Stomach (tissue), 9 donors: ENCODE measurements around the gene LIN9. TPM values are rescaled to one million over a fixed set of nuclear protein-coding genes. Genes with fewer than 3 reads are reported as not detected.
A peak's percentile ranks its signal among the peaks of the same experiment; 100 is the strongest.

Experiments used
- DNase-seq, 2 donors: peaks; one replicate each; pipeline versions ENCODE4 v3.0.0 to v3.0.0-alpha.2; 2013 to 2019
- H3K27ac ChIP-seq, 5 donors: fragments of 200-600 bp in 4 of 5; sonication (generic) in 4 of 5; one replicate each; pipeline ENCODE4 v1.5.1; 2013 to 2019; ENCODE audit warnings: mild to moderate bottlenecking in 1 of 5, moderate library complexity in 1 of 5
- H3K27me3 ChIP-seq, 3 donors: fragments of 200-600 bp; sonication (generic); one replicate each; pipeline ENCODE4 v1.5.1; 2017 to 2019; ENCODE audit warnings: mixed run types in 1 of 3
- H3K36me3 ChIP-seq, 4 donors: fragments of 200-600 bp; sonication (generic); 1 replicate in 3 of 4; 2 replicates in 1 of 4; pipeline ENCODE4 v1.5.1; 2016 to 2019
- H3K4me1 ChIP-seq, 4 donors: fragments of 200-600 bp; sonication (generic); one replicate each; pipeline ENCODE4 v1.5.1; 2016 to 2019
- H3K4me3 ChIP-seq, 4 donors: fragments of 200-600 bp; sonication (generic) in 3 of 4; one replicate each; pipeline ENCODE4 v1.5.1; 2016 to 2019; ENCODE audit warnings: mild to moderate bottlenecking in 1 of 4
- H3K9me3 ChIP-seq, 4 donors: fragments of 200-600 bp; sonication (generic); one replicate each; pipeline ENCODE4 v1.5.1; 2016 to 2019
- CTCF ChIP-seq, 7 experiments: fragments of 450-650 bp in 4 of 7; fragments of 200-600 bp in 3 of 7; sonication (generic) in 3 of 7; IDR thresholded peaks; one replicate each; pipeline ENCODE4 v1.5.1; 2016 to 2019; ENCODE audit warnings: antibody characterized with exemption in 7 of 7, control low read depth in 2 of 7, mild to moderate bottlenecking in 1 of 7
- EP300 ChIP-seq: sonication (generic); formaldehyde crosslinking; IDR thresholded peaks from one replicate; pipeline ENCODE4 v1.6.1; 2017; ENCODE audit warnings: antibody characterized with exemption
- POLR2A ChIP-seq, 4 donors: fragments of 450-650 bp; IDR thresholded peaks; one replicate each; pipeline ENCODE4 v1.6.1; 2016; ENCODE audit warnings: antibody characterized with exemption in 4 of 4, control low read depth in 2 of 4, mild to moderate bottlenecking in 1 of 4, moderate library complexity in 1 of 4
- POLR2AphosphoS5 ChIP-seq, 3 donors: sonication (generic); formaldehyde crosslinking; IDR thresholded peaks; one replicate each; pipeline ENCODE4 v1.6.1; 2016; ENCODE audit warnings: antibody characterized with exemption in 3 of 3
- WGBS, 5 donors: extraction: QIAGEN DNeasy Blood & Tissue Kit in 3 of 5; methylation state at CpG; one replicate each; pipeline versions ENCODE4 v1.1.5 to v1.1.7; 2013 to 2018; 5-methylcytosine and 5-hydroxymethylcytosine counted together
- intact Hi-C: fragments of 100-400 bp; cut with DNase I; formaldehyde crosslinking; loops from one replicate; pipeline ENCODE4 v1.15.1; 2023; ENCODE audit warnings: low total_unique reads
- polyA plus RNA-seq, 3 donors: library from polyadenylated mRNA; stranded (reverse); fragments of 200-250 nt; gene quantifications; one replicate each; pipeline ENCODE4 v1.2.3, GENCODE V29; 2013
- total RNA-seq, 5 donors: library from RNA; depleted of rRNA; stranded (reverse); fragments of >200 nt; gene quantifications; one replicate each; pipeline versions ENCODE4 v1.1.0 to v1.2.3, GENCODE V29; 2014 to 2016
- donor health status: healthy with polysubstance abuse.
- donor health status: Bipolar disorder and iron deficiency.
- donor health status: healthy.

The LIN9 gene
- total and polyA plus RNA-seq, 8 donors, result 1.3 to 45.5 (median 2.9) TPM; not detected in 1

GRCh38 chr1:226308166-226308722, 720 bp downstream of the LIN9 start:
- H3K36me3 ChIP-seq, result no peaks in the 10 kb centered on the region
- H3K9me3 ChIP-seq, result no peaks in the 10 kb centered on the region
- DNase-seq, result peak in 1 of 2 donors; percentile 29
- intact Hi-C loops, result no loop called here
- 4 to 13% (median 4%) methylated on average over 5 to 14 of the region's 14 CpGs for WGBS, 5 donors
- peak overlapping the region; percentile 73 to 87 (median 79) for H3K27ac ChIP-seq
- peaks cover 0 to 26% (median 23%) of the 10 kb centered on the region in 4 donors for H3K4me1 ChIP-seq
- no peak for TF ChIP-seq POLR2A (IDR thresholded peaks at IDR 0.05)
- no peak for TF ChIP-seq CTCF (IDR thresholded peaks at IDR 0.05)
- no peak for TF ChIP-seq EP300
- no peak for TF ChIP-seq POLR2AphosphoS5 (IDR thresholded peaks at IDR 0.05)
- no peaks in the 10 kb centered on the region for H3K27me3 ChIP-seq
- H3K4me3 ChIP-seq, result peak overlapping the region; percentile 83 to 100 (median 88)

DNA sequence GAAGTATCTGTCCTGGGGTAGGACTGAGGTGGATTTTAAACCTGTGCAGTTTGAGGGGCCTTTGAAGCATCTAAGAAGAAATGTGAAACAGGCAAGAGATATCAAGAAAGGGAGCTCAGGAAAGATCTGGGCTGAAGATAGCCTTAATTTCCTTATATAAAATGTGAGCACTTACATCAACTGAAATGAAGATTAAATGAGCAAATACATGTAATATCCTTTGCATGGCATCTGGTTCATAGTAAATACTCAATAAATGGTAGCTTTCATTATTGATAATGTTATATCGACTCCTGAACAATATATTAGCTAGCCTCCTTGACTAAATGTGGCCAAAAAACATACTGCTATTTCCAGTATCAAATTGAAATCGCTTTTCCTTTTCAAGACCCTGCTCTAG, 2.5 kb downstream of the LIN9 start:
- intact Hi-C loops, result no loop called here
- Histone ChIP-seq H3K36me3 (no peaks in the 10 kb centered on the region), H3K4me3 (no peak overlapping the region), H3K27me3 (no peaks in the 10 kb centered on the region), H3K9me3 (no peaks in the 10 kb centered on the region), H3K27ac (no peak overlapping the region), H3K4me1 (peaks cover 0 to 26% (median 23%) of the 10 kb centered on the region in 4 donors)
- TF ChIP-seq EP300, result no peak
- TF ChIP-seq CTCF (IDR thresholded peaks at IDR 0.05), result no peak
- no peak for TF ChIP-seq POLR2A (IDR thresholded peaks at IDR 0.05)
- no peak for TF ChIP-seq POLR2AphosphoS5 (IDR thresholded peaks at IDR 0.05)
- 94 to 98% (median 96%) methylated on average over 2 of the region's 2 CpGs for WGBS, 5 donors
- no peak for DNase-seq

DNA sequence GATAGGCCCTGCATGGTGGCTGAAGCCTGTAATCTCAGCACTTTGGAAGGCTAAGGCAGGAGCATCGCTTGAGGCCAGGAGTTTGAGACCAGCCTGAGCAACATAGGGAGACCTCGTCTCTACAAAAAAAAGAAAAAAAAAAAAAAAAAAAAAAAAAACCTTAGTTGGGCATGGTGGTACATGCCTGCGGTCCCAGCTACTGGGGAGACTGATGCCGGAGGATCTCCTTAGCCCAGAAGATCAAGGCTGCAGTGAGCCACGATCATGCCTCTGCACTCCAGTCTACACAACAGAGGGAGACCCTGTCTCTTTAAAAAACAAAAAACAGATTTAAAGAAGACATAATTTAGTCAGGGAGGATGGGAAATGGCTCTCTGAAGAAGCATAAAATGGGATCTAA, 3.8 kb downstream of the LIN9 start:
- intact Hi-C loops, result no loop called here
- Histone ChIP-seq H3K4me3 (no peak overlapping the region), H3K4me1 (peaks cover 0 to 21% (median 19%) of the 10 kb centered on the region in 4 donors), H3K27me3 (no peaks in the 10 kb centered on the region), H3K27ac (no peak overlapping the region), H3K9me3 (no peaks in the 10 kb centered on the region), H3K36me3 (peaks cover 4 to 10% (median 4%) of the 10 kb centered on the region in 4 donors)
- WGBS, 5 donors, result 90 to 94% (median 92%) methylated on average over 5 of the region's 5 CpGs
- TF ChIP-seq CTCF (IDR thresholded peaks at IDR 0.05) (no peak), POLR2A (IDR thresholded peaks at IDR 0.05) (no peak), POLR2AphosphoS5 (IDR thresholded peaks at IDR 0.05) (no peak), EP300 (no peak)
- no peak for DNase-seq

DNA sequence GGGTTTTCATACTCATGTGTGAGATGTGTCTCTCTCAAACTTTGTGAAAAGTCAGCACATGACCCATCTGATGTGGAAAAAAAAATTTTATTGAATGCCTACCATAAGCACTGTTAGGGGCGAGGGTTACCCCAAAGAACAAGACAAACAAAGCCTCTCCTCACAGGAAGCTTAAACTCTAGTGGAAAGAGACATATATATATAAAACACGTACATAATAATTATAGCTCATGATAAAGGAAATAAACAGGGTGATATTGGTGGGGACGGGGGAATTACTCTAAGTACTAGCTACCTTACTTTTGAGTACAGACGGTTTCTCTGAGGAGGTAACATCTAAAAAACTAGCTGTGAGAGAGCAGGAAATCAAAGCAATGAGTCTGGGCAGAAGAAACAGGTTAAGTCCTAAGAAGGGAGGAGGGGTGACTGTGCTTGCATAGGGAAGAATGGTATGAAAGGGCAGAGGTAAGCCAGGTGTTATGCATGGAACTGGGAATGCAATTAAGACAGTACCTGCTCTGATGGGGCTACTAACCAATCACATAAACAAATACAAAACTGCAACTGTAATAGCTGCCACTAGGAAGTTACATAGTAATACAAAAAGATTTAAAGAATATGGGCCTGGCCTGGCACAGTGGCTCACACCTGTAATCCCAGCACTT, 4.5 kb downstream of the LIN9 start:
- DNase-seq, result no peak
- intact Hi-C loops, result no loop called here
- WGBS, 5 donors, result 84 to 95% (median 92%) methylated on average over 4 of the region's 4 CpGs
- H3K36me3 ChIP-seq, result peaks cover 8 to 14% (median 8%) of the 10 kb centered on the region in 4 donors
- H3K9me3 ChIP-seq, result no peaks in the 10 kb centered on the region
- TF ChIP-seq EP300, result no peak
- TF ChIP-seq POLR2AphosphoS5 (IDR thresholded peaks at IDR 0.05), result no peak
- no peak for TF ChIP-seq POLR2A (IDR thresholded peaks at IDR 0.05)
- no peak for TF ChIP-seq CTCF (IDR thresholded peaks at IDR 0.05)
- H3K4me3 ChIP-seq, result no peak overlapping the region
- no peak overlapping the region for H3K27ac ChIP-seq
- no peaks in the 10 kb centered on the region for H3K27me3 ChIP-seq
- H3K4me1 ChIP-seq, result peaks cover 0 to 14% (median 11%) of the 10 kb centered on the region in 4 donors
